Suppressor macrophage treated with lipopolysaccharide for 4 hours (primary cell): ENCODE measurements around the gene NOM1.
"Not testable (repeated sequence)": the region's sequence is repeated elsewhere in the genome, so short reads cannot be mapped to it uniquely, and the experiment has no call there.

Source experiments
- DNase-seq: peaks from one replicate; pipeline ENCODE4 v3.0.0-alpha.2; 2020

The NOM1 gene, protein sequence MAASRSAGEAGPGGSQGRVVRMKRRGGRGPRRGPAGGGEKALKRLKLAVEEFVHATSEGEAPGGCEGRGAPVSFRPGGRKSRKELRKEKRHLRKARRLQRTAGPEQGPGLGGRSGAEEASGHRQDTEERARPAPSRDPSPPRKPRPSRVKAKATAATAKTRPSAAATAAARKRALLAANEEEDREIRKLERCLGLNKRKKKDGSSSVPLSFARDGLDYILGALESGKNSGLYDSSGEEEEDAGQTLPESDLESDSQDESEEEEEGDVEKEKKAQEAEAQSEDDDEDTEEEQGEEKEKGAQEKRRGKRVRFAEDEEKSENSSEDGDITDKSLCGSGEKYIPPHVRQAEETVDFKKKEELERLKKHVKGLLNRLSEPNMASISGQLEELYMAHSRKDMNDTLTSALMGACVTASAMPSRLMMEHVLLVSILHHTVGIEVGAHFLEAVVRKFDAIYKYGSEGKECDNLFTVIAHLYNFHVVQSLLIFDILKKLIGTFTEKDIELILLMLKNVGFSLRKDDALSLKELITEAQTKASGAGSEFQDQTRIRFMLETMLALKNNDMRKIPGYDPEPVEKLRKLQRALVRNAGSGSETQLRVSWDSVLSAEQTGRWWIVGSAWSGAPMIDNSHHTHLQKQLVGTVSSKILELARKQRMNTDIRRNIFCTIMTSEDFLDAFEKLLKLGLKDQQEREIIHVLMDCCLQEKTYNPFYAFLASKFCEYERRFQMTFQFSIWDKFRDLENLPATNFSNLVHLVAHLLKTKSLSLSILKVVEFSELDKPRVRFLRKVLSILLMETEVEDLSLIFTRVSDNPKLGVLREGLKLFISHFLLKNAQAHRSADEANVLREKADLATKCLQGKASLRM

DNA sequence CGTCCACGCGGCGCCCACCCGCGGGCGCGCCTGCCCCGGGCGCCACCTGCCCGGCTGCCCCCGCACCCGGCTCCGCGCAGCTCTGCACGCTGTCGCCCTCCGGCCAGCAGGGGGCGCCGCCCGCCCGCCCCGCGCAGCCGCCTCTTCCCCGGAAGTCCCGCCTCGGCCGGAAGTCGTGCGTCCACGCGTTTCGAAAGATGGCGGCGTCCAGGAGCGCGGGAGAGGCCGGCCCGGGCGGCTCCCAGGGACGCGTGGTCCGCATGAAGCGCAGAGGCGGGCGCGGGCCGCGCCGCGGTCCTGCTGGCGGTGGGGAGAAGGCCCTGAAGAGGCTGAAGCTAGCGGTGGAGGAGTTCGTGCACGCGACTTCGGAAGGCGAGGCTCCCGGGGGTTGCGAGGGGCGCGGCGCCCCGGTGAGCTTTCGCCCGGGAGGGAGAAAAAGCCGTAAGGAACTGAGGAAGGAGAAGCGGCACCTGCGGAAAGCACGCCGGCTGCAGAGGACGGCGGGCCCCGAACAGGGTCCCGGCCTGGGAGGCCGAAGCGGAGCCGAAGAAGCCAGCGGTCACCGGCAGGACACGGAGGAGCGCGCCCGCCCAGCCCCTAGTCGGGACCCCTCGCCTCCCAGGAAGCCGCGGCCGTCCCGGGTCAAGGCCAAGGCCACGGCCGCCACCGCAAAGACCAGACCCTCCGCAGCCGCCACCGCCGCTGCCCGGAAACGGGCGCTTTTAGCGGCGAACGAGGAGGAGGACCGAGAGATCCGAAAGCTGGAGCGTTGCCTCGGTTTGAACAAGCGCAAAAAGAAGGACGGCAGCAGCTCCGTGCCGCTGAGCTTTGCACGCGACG is at the start of gene NOM1:
Gene NOM1, plus strand, starts transcription at position 172 of the 840 bp plus-strand sequence. Its CDS starts 26 bp downstream, at position 198.
- DNase-seq, result peak; percentile 96

DNA sequence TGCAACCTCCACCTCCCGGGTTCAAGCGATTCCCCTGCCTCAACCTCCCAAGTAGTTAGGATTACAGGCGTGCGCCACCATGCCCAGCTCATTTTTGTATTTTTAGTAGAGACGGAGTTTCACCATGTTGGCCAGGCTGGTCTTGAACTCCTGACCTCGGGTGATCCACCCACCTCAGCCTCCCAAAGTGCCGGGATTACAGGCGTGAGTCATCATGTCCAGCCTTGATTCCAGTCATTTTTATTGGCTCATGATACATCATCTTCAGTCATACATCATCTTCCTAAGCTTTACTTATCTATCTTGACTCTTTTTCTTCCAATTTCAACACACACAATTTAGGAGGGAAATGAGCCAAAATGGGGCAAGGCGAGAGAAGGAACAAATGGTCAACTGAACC is 49.4 kb upstream of the NOM1 start:
- DNase-seq, result not testable (repeated sequence)

DNA sequence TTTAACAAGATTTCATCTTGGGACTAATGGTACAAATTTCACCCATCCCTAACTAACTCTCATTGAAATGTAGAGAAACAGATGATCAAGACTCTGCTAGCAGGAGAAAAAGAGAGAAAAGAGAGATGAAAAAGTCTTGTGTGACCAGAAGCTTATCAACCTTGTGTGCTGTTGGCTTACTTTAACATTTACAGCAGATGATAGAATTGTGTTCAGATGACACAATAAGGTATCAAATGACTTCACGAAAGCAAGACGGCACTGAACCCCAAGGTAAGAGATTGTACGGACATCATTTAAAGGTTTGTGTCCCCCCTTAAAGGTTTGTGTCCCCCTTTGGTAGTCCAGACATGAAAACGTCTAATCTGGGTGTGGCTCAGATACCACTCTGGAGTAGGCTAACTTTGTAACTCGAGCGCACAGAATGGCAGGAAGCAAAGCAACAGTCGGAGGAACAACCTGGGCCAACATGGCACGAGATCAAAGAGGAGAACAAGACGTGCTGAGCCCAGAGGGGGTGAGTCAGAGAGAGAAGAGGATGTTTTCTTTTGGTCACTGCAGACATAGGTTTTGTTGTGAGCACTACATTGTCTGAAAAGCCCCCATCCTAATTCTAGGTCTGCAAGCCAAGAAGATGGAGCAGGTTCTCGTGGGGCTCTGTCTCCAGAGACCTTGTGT is 46.1 kb upstream of the NOM1 start:
- no peak for DNase-seq

DNA sequence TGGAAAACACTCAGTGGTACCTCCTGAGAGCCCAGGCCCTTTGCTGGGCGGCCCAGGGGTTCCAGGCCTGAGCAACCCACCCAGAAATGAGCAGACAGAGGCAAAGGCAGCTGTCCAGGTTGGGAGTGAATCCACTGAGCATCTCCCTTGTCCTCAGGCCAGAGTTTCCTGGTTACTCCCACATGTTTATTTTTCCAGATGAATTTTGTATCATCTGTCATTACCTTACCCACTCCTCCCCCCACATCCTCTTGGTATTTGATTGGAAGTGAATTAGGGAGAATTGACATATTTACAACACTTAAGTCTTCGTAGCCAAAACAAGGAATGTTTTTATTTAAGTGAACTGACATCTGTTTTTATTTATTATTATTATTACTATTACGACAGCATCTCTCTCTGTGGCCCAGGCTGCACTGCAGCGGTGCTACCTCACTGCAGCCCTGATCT is 43.3 kb upstream of the NOM1 start:
- DNase-seq, result no peak

DNA sequence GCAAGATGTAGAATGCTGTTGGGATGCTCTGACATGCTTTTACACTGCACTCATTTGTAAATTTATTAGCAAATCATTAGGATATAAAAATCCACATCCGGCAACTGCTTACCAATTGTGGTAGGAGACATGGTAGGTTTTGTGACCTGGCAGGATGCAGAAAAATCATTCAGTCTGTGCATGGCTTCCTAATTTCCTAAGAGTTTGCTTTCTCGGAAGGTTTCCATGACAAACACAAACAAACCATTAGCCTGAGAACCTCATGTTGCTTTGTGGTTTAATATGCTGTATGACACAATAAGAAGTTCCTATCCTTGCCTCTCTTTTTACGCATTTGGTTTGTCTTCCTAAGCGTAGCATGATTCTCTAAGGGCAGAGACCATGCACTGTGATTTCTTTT is 41.9 kb upstream of the NOM1 start:
- no peak for DNase-seq

DNA sequence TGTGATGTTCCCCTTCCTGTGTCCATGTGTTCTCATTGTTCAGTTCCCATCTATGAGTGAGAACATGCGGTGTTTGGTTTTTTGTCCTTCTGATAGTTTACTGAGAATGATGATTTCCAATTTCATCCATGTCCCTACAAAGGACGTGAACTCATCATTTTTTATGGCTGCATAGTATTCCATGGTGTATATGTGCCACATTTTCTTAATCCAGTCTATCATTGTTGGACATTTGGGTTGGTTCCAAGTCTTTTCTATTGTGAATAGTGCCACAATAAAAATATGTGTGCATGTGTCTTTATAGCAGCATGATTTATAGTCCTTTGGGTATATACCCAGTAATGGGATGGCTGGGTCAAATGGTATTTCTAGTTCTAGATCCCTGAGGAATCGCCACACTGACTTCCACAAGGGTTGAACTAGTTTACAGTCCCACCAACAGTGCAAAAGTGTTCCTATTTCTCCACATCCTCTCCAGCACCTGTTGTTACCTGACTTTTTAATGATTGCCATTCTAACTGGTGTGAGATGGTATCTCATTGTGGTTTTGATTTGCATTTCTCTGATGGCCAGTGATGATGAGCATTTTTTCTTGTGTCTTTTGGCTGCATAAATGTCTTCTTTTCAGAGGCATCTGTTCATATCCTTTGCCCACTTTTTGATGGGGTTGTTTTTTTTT is 39.8 kb upstream of the NOM1 start:
- not testable (repeated sequence) for DNase-seq

DNA sequence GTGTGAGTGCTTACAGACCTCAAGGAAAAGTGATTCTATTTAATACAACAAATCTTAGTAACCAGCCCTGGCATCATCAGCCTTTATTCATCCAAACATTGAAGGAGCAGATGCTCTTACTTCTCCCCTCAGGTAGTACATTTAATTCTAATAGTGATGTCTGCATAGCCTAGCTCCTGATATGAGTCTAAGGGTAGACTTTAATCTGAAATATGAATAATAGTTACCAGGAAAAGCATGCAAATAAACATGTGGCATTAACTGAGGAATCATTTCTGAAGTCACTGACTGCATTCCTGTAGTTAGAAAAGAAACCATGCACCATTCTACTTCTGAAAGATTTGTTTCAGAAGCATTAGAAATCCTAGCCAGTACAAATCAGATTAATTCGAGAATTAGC is 30.9 kb upstream of the NOM1 start:
- no peak for DNase-seq

DNA sequence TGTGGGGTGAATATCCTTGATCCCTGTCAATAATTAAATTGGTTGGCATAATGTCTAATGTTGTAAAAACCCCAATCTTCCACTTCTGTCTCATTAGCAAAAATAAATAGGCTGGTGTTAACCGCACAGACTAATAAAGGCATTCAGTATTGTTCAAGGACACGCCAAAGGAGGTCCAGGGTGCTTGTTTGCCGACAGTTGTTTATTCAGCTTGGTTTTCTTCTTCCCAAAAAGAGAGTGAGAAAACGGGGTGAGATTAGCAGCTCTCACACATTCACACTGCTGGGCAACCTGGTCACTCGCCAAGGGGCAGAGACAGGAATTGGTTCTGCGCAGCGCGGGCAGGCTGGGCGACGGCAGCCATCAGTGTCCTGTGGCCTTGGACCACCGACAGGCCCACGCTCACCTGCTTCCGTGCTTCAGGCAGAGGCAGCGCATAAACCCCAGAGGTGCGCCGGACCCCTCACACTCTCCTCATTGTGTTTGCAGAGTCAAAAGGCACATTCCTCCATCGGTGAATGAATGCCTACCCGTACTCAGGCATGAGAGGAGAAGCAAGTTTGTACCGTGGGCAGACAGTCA is 30.3 kb upstream of the NOM1 start:
- no peak for DNase-seq

DNA sequence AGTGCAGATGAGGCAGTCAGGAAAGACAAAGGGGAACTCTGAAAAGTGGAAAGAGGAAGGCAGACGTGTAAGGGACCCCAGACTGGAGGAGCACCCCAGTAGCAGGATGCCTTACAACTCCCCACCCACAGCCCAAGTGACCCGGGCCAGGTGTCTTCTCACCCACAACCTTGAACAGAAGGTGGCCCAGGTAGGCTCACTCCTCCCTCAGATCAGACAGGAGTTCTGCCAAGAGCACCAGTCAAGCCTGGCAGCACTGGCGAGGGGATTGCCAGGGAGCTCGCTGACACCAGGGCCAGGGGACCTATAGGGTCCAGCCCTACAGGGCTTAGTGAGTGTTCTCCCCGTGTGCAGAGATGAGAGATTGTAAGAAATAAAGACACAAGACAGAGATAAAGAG is 29.4 kb upstream of the NOM1 start:
- no peak for DNase-seq

DNA sequence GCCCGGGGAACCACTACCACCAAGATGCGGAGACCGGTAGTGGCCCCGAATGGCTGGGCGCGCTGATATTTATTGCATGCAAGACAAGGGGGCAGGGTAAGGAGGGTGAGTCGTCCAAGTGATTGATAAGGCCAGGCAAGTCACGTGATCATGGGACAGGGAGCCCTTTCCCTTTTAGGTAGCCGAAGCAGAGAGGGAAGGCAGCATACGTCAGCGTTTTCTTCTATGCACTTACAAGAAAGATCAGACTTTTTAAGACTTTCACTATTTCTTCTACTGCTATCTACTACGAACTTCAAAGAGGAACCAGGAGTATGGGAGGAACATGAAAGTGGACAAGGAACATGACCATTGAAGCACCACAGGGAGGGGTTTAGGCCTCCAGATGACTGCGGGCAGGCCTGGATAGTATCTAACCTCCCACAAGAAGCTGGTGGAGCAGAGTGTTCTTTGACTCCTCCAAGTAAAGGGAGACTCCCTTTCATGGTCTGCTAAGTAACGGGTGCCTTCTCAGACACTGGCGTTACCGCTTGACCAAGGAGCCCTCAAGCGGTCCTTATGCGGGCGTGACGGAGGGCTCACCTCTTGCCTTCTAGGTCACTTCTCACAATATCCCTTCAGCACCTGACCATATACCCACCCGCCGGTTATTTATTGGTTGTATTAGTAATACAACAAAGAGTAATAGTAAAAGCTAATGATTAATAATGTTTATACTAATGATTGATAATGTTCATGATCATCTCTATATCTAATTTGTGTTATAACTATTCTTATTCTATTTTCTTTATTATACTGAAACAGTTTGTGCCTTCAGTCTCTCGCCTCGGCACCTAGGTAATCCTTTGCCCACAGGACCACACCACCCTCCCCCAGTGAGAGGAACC is 28.8 kb upstream of the NOM1 start:
- not testable (repeated sequence) for DNase-seq

DNA sequence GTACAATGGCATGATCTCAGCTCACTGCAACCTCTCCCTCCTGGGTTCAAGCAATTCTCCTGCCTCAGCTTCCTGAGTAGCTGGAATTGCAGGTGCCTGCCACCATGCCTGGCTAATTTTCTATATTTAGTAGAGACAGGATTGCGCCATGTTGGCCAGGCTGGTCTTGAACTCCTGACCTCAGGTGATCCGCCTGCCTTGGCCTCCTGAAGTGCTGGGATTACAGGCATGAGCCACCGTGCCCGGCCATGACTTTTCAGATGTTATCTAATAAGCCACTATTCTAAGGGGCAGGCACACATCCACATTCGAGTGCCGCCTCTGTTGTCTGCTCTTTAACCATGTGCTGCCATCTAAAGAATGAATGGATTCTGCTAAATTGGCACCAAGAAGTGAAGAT is 27.2 kb upstream of the NOM1 start:
- not testable (repeated sequence) for DNase-seq

DNA sequence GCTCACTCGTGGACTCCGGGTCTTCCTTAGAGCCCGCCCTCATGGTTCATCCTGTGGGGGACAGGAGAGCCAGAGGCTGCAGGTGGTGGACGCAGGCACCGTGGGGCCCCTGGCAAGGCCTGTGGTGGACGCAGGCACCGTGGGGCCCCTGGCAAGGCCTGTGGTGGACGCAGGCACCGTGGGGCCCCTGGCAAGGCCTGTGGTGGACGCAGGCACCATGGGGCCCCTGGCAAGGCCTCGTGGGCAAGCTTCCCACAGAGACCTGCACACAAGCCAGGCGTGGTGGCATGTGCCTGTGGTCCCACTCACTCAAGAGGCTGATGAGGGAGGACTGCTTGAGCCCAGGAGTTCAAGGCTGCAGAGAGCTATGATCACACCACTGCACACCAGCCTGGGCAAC is 23.7 kb upstream of the NOM1 start:
- not testable (repeated sequence) for DNase-seq

DNA sequence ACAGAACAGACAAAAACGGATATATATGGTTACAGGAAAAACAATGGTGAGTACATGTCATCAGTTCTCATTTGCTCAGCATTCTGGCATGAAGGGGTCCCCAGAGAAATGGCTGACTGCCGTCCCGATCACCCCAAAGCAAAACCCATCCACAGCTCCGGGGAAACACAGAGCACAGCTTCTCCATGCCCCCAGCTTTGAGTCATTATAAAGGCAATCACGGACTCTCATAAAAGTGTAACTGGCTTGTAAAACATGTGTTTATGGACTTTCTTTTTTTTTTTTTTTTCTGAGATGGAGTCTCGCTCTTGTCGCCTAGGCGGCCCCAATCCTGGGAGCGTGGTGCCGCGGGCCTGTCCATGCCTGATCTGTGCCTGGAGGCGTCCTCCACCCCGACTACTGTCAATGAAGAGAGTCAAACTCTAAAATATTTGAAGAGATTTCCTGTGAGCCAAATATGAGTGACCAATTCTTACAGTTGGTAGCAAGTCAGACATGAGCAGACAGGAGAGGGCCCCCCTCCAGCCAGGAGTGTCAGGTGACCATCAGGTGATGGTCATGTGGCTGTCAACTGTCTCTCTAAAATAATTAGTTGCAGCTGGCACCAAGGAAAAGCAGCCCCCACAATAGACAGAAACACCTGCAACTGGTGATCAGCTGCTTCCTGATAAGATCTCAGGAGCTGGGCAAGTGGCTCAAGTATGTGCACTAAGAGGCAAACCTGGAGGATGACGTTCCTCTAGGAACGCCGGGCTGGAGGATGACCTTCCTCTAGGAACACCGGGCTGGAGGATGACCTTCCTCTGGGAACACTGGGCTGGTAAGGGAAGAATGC is 21.7 kb upstream of the NOM1 start:
- no peak for DNase-seq

DNA sequence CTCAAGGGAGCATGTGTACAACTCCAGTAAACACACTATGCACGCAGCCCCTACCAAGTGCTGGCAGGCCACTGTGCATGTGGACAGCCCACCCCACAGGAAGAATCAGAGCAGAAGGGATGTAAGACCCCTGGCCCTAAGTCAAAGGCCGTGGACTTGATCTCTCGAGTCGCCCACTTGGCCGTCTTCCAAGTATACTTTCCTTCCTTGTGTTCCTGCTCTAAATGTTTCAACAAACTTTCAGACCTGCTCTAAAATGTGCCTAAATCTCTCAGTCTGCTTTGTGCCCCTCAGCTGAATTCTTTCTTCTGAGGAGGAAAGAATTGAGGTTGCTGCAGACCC is 21.1 kb upstream of the NOM1 start:
- no peak for DNase-seq

DNA sequence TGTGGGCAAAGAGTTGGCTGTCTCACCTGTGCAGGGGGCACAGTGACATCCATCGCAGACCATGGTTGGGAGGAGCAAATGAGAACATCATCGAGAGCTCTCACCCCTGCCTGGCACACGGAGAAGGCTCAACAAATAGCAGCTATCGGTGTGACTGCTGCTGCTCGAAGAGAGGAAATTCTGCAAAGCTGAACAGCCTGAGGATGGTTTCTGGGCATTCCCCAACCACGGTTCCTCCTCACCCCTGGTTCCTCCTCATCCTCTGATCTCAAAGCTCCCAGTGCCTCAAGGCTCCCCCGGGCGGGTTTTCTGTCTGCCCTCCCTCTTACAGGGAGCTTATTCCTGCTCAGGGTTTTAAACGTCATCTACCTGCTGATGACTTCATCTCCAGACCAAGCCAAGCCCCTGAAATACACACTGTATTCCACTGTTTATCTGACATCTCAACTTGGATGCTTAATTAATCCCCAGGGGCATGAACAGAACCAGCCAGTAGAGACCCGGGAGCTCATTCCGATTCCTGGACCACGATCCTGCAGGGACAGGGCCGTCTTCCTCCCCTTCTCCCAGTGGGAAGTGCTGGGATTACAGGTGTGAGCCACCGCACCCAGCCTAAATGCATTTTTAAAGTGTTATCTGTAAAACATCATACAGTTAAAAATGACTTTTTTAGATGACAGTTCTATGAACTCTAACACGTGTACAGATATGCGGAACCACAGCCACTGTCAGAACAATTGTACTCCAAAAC is 19.5 kb upstream of the NOM1 start:
- no peak for DNase-seq

DNA sequence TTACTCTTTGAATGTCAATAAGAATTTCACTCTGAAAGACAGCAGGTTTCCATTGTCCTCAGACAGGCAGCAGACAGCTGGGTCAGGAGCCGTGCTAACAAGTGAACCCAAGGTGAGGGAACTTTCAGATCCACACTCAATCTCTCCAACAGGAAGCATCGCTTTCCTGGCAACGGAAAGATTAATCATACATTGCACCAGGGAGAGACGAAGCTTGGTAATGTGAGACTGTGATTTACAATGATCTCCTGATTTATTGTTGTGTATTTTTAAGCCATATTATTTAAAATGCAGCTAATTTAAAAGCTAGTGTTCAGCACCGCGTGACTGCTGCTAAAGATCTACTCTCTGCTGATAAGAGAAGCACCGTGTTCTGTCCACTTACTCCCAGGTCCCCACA is 17.5 kb upstream of the NOM1 start:
- no peak for DNase-seq

DNA sequence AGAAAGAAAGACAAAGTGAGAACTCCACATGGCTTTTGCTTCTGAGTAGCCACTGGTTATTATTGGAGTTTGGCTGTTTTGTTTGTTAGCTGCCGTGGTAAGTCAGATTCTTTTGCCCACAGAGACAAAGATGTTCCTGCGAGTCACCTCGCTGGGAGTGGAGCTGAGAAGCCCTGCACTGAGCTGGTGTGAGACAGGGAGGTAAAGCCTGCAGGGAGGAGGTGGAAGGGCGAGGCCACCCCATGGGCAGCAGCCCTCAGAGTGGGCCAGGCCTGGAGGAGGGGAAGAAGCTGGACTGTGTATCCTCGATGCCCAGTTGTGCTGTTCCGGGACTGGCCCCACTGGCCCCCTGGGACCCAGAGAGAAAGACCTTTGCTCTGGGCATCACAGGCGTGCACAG is 14.3 kb upstream of the NOM1 start:
- DNase-seq, result no peak

DNA sequence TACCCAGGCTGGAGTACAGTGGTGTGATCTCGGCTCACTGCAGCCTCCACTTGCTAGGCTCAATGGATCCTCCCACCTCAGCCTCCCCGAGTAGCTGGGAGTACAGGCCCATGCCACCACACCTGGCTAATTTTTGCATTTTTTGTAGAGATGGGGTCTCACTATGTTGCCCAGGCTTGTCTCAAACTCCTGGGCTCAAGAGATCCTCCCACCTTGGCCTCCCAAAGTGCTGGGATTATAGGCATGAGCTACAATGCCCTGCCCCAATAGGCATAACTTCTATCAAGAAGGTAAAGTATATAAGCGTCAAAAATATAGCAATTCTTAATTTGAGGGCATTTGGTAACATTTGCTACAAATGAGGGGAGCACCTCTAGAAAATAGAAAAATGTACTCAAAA is 12.7 kb upstream of the NOM1 start:
- not testable (repeated sequence) for DNase-seq
